Measurements from ENCODE around the gene PRKN. TPM values are rescaled to one million over a fixed set of nuclear protein-coding genes. Genes with fewer than 3 reads are reported as not detected.

Gene PRKN
- total and polyA plus RNA-seq, 2 donors (not counting 3 experiments of a cell fraction or from before 2014, with no cell fraction given) = 0.06 TPM; not detected in 1

GRCh38 chr6:162497389-162497788 is 230.2 kb downstream of the PRKN start:
- no peaks in the 10 kb centered on the region for H3K79me2 ChIP-seq (ENCODE audit: control insufficient read depth, insufficient read depth, low read length)
- CTCF ChIA-PET = no interaction called here
- POLR2A ChIA-PET = no interaction called here
- dilution Hi-C loops (cut with MboI; ENCODE audit: extremely low pct_ligation_motif_present, low sequenced_read_pairs) (no loop called here), intact Hi-C loops (cut with micrococcal nuclease) (no loop called here)
- H3K9ac ChIP-seq (replicated peaks; ENCODE audit: extremely low read depth, insufficient read depth, low read length) = no peak overlapping the region
- no TSS peak for BruUV-seq (replicated peaks)
- H3K4me1 ChIP-seq (ENCODE audit: control insufficient read depth, extremely low read depth, insufficient read depth, low read length) = no peaks in the 10 kb centered on the region
- H3K9me1 ChIP-seq (replicated peaks; ENCODE audit: control insufficient read depth, extremely low read depth, insufficient read depth, low read length) = no peaks in the 10 kb centered on the region
- FAIRE-seq (no peak), DNase-seq (ENCODE audit: low read depth, low spot score) (no peak)
- H2AFZ ChIP-seq (ENCODE audit: low read depth, low read length) = no peak overlapping the region
- H3K4me3 ChIP-seq (replicated peaks in 1 of 3; ENCODE audit: insufficient read depth in 1 of 3, low read depth in 1 of 3, low read length in 3 of 3) = no peak overlapping the region
- H3K36me3 ChIP-seq (ENCODE audit: control insufficient read depth in 2 of 2, extremely low read depth in 1 of 2, insufficient read depth in 2 of 2, low read length in 2 of 2) = no peaks in the 10 kb centered on the region
- no peaks in the 10 kb centered on the region for H3K27me3 ChIP-seq (ENCODE audit: control insufficient read depth in 2 of 2, insufficient read depth in 2 of 2, low read length in 2 of 2)
- H3K4me2 ChIP-seq (ENCODE audit: insufficient read depth, low read length) = no peak overlapping the region
- no peak for TF ChIP-seq JUN (IDR thresholded peaks at IDR 0.05; ENCODE audit: borderline replicate concordance, insufficient read depth, insufficient read length, low read depth)
- no peak for TF ChIP-seq POLR2A (IDR thresholded peaks at IDR 0.05; ENCODE audit: low read depth, low read length)
- no peak for TF ChIP-seq GATA2 (IDR thresholded peaks at IDR 0.05; ENCODE audit: insufficient read depth, insufficient read length, low read depth, low read length)
- TF ChIP-seq FOS (IDR thresholded peaks at IDR 0.05; ENCODE audit: borderline replicate concordance, insufficient read depth, low read length) = no peak
- TF ChIP-seq MAX (IDR thresholded peaks at IDR 0.05; ENCODE audit: insufficient read depth, insufficient read length) = no peak
- TF ChIP-seq EZH2 (IDR thresholded peaks at IDR 0.05; ENCODE audit: borderline replicate concordance, low read depth, low read length, severe bottlenecking) = no peak
- no peak for TF ChIP-seq CTCF (IDR thresholded peaks at IDR 0.05; ENCODE audit: extremely low read depth in 1 of 2, insufficient read depth in 1 of 2, low read depth in 1 of 2, low read length in 2 of 2)
- no peak for TF ChIP-seq MYC (IDR thresholded peaks at IDR 0.05; ENCODE audit: low read depth, low read length)
- TF ChIP-seq POLR2AphosphoS5 (IDR thresholded peaks at IDR 0.05; ENCODE audit: insufficient read depth, low read depth, low read length) = no peak
- no peaks in the 10 kb centered on the region for H4K20me1 ChIP-seq (replicated peaks; ENCODE audit: control insufficient read depth, extremely low read depth, insufficient read depth, low read length)
- peaks cover 6% of the 10 kb centered on the region for H3K9me3 ChIP-seq (replicated peaks; ENCODE audit: control insufficient read depth, insufficient read depth, low read length)
- H3K27ac ChIP-seq (ENCODE audit: insufficient read depth, low read depth, low read length) = no peak overlapping the region

Data from endothelial cell of umbilical vein (primary cell).